ENCODE measurements around the gene KIF4A. TPM values are rescaled to one million over a fixed set of nuclear protein-coding genes. Genes with fewer than 3 reads are reported as not detected.

The KIF4A gene
- total RNA-seq, 1 donor from 2014 or later: 1.0 TPM

Other genes with a start within 250 kb of the KIF4A start
- gene AWAT2, start 240.2 kb upstream of the KIF4A start, total RNA-seq: not detected
- gene OTUD6A, start 227.6 kb upstream of the KIF4A start, total RNA-seq: not detected
- 43.4 TPM for gene IGBP1, start 156.7 kb upstream of the KIF4A start, total RNA-seq
- gene DGAT2L6, start 112.6 kb upstream of the KIF4A start, total RNA-seq: not detected
- gene AWAT1, start 55.4 kb upstream of the KIF4A start, total RNA-seq: not detected
- gene P2RY4, start 29.9 kb upstream of the KIF4A start, total RNA-seq: 1.7 TPM
- not detected for gene ARR3, start 21.8 kb upstream of the KIF4A start, total RNA-seq
- gene RAB41, start 7.9 kb upstream of the KIF4A start, total RNA-seq: not detected
- 40.4 TPM for gene PDZD11, start 177 bp upstream of the KIF4A start, total RNA-seq
- 1.5 TPM for gene GDPD2, start 133.2 kb downstream of the KIF4A start, total RNA-seq
- 34.2 TPM for gene DLG3, start 154.7 kb downstream of the KIF4A start, total RNA-seq

Measured in ureter (tissue), 1 donor.